SHP77 treated with DMSO at 0.1 percent for 48 hours (cell line): ENCODE measurements around the gene RFX6.
"Not testable (repeated sequence)": the region's sequence is repeated elsewhere in the genome, so short reads cannot be mapped to it uniquely, and the experiment has no call there.

Experiments used
- DNase-seq: peaks from one replicate; lab custom pipeline; 2025; lab: John Stamatoyannopoulos, UW

Gene RFX6

DNA sequence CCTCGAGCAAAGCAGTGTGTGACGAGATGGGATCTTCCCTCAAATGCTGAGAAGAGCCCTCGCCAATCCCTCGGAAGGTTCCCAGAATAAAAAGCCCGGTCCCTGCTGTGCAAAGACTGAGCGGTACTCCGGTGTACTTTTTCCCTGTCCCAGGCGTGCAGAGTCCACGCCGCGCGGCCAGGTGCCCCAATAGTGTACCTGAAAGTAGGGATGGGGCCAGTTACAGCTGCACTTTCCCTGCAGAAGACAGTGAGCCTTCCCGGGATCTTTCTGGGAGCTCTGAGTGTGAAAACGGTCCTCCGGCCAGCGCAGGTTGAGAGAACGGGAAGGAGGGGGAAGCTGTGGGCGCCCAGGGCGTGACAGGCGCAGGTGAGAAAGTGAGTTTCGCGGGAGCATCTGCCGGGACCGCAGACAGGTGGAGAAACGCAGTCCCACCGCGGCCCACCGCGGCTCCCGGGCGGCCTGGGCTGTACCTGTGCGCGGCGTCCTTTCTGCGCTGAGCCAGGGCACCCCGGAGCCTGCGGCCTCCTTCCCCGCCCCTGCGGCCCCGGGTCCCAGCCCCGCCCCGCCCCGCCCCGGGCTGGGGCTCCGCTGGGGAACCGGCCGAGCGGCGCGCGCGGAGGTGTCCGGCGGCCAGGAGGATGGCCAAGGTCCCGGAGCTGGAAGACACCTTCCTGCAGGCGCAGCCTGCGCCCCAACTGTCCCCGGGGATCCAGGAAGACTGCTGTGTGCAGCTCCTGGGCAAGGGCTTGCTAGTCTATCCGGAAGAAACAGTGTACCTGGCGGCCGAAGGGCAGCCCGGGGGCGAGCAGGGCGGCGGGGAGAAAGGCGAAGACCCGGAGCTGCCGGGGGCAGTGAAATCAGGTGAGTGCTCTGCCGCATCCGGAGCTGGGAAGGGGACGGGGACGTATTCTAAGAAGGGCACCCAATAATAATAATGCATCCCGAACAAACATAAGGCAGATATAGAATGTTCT, at the start of gene RFX6:
Gene RFX6, plus strand, starts transcription at position 608 of the 977 bp plus-strand sequence. Its CDS starts 34 bp downstream, at position 642.
- no peak for DNase-seq

- DNase-seq, result no peak
Observed at GRCh38 chr6:116827561-116828240, 49.3 kb upstream of the RFX6 start.

DNA sequence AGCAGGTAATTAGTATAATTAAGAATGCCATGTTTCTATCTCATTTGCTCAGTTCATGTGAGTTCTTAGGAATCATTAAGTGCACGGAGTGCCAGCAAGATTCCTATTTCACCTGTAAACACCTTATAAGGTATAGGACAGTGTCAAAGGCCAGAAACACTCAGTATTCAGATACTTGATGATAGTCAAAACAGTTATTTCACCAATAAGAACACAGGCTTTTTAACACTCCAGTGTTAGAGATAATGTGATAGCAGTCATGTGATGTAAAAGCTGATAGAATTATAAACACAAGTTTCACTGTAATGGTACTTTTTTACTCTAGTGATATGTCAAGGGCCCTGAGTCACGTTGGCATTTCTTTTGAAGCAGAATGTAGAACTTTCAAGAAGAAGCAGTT, 48.1 kb upstream of the RFX6 start, which contains the start of gene GPRC6A:
Gene GPRC6A, minus strand, starts transcription at position 101 of the 400 bp plus-strand sequence. Its CDS starts 70 bp downstream, at position 31.
- DNase-seq, result no peak

DNA sequence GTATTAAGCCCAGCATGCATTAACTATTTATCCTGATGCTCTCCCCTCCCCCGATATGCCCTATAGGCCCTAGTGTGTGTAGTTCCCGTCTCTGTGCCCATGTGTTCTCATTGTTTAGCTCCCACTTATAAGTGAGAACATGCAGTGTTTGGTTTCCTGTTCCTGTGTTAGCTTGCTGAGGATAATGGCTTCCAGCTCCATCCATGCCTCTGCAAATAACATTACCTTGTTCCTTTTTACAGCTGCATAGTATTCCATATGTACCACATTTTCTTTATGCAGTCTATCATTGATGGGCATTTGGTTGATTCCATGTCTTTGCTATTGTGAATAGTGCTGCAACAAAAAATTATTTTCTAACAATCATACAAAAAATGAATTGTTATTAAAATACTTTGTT, 42.5 kb upstream of the RFX6 start:
- not testable (repeated sequence) for DNase-seq

- DNase-seq, result no peak
Observed at GRCh38 chr6:116836606-116837342, 40.3 kb upstream of the RFX6 start.

DNA sequence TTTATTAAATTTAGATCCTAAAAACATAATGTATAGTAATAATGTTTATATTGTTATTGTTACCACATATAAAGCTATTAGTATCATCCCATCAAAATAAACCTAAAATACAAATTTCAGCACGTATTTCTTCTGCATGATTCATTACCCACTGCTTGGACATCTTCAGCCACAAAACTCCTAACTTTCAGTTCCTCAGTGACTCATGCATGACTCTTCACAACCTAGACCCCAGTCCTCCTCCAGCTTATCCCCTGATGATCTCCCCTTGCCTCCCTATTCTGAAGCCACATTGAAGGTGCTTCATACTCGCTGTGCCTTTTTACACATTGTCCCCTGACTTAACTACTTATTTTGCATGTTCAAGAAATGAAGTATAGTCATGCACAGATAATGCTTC, 37.0 kb upstream of the RFX6 start:
- DNase-seq, result no peak

- no peak for DNase-seq
Observed at GRCh38 chr6:116842459-116842858, 34.6 kb upstream of the RFX6 start.

- no peak for DNase-seq
Observed at GRCh38 chr6:116847227-116847626, 29.8 kb upstream of the RFX6 start.

- DNase-seq, result no peak
Observed at GRCh38 chr6:116858060-116858459, 19.0 kb upstream of the RFX6 start.

- no peak for DNase-seq
Observed at GRCh38 chr6:116859264-116859663, 17.8 kb upstream of the RFX6 start.

DNA sequence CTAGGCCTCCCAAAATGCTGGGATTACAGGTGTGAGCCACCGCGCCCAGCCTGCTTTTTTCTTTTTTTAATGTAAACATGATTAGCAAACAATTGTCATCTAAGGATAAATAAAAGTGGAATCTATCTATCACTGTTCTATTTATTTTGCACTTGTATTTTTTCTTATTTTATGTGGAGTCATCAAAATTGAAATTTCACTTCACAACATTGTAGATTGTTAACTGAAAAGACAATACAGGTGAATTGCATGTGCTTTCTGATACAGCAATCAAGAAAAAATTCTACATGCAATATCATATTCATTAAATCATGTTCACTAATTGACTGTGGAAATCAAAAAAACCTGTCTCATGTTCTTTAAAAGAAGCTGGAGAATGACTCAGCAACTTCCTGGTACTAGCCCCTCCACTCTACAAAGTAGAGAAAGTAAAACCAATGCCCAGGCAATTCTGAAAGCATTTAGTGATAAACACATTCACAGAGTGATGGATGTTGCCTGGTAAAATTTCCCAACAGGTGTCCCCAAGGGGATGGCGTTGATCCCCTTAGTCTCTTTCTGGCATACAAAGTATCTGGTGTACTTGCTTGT, 10.7 kb upstream of the RFX6 start:
- DNase-seq, result no peak

GRCh38 chr6:116872771-116873170, 4.3 kb upstream of the RFX6 start:
- DNase-seq, result no peak

- DNase-seq, result no peak
Observed at GRCh38 chr6:116876107-116876506, 935 bp upstream of the RFX6 start.

DNA sequence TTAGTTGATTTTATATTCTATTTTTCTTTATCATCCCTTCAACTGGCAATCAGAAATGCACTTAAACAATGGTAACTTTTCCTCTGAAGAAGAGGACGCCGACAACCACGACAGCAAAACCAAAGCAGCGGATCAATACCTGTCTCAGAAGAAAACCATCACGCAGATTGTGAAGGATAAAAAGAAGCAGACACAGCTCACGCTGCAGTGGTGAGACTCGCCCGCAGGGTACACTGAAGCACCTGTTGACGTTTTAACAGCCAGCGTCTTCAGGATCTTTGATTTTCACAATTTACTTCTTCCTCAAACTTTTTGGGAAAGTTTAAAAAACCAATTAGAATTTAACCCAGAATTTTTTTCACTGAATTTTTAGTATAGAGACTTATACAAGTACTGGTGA, 701 bp downstream of the RFX6 start:
- DNase-seq, result no peak

DNA sequence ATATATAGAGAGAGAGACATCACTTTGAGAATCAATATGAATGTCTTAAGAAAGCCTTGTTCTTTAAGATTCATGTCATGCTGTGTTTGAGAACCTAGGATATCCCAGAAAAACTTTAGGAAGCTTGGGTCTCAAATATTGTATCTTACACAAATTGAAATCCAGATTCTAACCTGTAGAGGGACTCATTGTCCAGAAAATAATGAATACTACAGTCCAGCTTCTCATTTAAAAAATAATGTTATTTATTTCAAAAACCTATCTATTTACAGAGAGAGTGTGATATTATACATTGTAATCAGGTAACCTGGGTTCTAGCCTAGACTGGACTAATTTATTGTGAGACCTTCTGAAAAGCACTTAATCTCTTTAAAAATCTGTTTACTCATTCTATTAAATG, 4.2 kb downstream of the RFX6 start:
- DNase-seq, result no peak

- no peak for DNase-seq
Observed at GRCh38 chr6:116883005-116883404, 6.0 kb downstream of the RFX6 start.

GRCh38 chr6:116884530-116884929, 7.5 kb downstream of the RFX6 start:
- DNase-seq, result no peak

DNA sequence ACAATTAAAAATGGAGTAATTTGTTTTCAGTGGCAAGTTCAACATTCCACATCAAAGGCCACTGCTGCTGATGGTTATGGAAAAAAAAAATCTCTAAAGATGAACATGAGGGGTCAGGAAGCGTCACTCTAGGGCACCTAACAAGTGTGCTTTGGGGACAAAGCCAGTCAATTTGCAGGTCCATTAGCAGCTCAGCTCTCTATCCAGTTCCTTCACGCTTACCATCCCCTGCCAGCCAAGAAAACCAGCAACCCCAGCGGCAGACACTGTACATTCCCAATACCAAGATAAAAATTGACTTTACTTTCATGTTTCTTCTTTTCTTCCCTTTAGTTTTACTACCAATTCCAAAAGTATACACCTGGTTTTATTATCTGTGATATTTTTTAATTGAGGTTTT, 10.1 kb downstream of the RFX6 start:
- no peak for DNase-seq

DNA sequence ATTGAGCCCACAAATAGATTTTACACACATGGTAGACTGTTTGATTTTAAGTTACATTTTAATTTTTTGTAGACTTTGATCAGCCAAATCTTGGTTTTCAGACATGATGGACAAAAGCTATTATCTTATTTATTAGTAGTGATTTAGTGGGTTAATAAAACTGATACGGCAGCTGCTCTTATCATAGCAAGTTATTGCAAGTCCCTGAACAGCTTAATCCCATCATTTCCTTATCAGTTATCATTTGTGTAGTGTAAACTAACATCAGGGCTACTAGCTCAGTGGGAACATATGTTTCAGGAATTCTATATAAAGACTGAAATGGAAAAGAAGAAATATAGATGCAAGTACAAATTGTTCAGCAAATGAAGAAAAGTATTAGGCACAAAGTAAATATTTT, 10.9 kb downstream of the RFX6 start:
- no peak for DNase-seq

GRCh38 chr6:116888732-116889360, 11.8 kb downstream of the RFX6 start:
- DNase-seq, result no peak

DNA sequence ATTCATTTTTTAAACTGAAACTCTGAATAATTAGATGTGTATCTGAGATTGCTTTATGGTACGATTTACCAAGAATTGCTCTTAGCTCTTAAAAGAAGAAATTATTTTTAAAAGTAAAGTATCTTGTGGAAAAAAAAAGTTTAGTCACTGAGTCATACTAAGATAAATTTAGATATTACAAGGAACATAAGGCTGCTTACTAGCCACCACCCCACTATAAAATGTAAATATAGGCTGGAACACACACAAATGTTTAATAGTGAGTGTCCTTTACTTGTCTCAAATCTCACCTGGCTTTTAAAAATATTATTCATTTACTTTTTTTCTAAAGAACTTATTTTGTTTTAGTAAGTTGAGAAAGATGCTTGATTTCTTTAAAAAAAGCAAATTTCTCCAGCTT, 17.6 kb downstream of the RFX6 start:
- no peak for DNase-seq

DNA sequence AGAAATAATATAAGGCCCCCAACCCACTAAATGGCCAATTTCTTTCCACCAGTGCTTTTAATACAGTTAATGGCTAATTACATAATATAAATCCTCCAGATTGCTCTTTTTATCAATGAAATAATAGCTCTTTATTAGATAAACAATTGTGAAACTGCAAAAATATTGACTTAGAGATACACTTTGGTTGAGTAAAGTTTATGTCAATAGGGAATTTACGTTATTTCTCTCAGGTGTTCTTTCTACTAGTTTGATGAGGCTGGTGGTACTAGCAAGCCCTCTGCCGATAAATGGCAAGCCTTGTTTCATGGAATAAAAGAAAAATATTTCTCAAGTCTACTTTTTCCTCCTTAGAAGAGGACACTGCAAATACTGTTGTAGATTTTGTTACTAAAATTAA, 18.9 kb downstream of the RFX6 start:
- no peak for DNase-seq
